Measurements from ENCODE around the gene KCNA4.
"Not testable (repeated sequence)": the region's sequence is repeated elsewhere in the genome, so short reads cannot be mapped to it uniquely, and the experiment has no call there.

KCNA4 gene

DNA sequence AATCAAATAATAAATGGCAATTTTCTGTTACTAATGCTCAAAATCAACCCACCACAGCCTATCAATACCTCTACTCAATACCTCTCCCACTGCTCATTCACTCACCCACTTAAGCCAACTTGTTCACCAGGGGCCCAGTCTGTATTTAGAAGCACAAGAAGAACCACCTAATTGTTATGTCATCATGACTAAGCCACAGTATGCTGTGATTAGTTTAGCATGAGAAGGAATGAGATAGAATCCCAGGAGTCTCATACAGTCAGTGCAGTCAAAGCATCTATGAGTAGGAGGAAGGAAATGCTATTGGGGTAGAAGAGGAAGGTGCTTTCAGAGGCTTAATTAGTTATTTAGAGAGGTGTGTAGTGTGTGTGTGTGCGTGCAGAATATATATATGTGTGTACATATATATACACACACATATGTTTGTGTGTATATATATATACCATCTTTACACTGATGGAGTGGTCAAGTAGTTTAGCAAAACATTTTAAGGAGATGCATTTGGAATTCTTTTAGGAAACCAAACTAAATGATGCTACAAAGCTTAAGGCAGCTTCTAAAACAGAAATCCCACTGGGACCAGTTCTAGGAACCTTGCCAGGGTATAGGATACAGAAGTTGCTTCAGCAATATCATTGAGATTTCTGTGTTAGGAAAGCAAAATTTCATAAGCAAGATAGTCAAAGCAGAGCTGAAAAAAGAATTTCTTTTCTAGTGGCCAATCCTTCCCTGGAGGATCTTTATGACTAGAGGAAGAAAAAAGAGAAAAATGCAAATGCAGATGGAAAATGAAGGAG lies 27.5 kb downstream of the KCNA4 start:
- no peak for TF ChIP-seq CTCF (IDR thresholded peaks at IDR 0.05; ENCODE audit: extremely low read depth, missing control alignments)
- DNase-seq (ENCODE audit: low spot score) = no peak

DNA sequence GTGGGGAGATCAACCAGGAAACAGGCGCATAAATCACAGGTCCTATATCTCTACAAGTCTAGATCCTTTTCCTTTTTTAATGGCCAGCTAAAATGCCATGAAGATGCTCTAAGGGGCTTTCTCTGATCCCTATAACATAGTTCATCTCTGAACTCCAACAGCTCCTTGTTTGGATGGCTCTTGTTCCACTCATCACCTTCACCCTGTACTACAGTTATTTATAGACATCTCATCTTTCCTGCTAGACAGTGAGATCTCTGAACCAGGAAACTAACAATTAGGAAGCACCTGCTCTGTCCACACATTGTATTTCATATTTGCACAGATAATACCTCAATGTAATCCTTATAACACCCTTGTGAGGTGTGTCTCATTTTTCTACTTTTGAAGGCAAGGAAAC lies 31.6 kb downstream of the KCNA4 start:
- no peak for DNase-seq (ENCODE audit: low spot score)
- TF ChIP-seq CTCF (IDR thresholded peaks at IDR 0.05; ENCODE audit: extremely low read depth, missing control alignments) = no peak

- DNase-seq (ENCODE audit: low spot score) = no peak
- TF ChIP-seq CTCF (IDR thresholded peaks at IDR 0.05; ENCODE audit: extremely low read depth, missing control alignments) = no peak
Measured at GRCh38 chr11:29984544-29984943, 32.3 kb downstream of the KCNA4 start.

GRCh38 chr11:29978549-29978948 lies 38.3 kb downstream of the KCNA4 start:
- no peak for DNase-seq (ENCODE audit: low spot score)
- TF ChIP-seq CTCF (IDR thresholded peaks at IDR 0.05; ENCODE audit: extremely low read depth, missing control alignments) = no peak

DNA sequence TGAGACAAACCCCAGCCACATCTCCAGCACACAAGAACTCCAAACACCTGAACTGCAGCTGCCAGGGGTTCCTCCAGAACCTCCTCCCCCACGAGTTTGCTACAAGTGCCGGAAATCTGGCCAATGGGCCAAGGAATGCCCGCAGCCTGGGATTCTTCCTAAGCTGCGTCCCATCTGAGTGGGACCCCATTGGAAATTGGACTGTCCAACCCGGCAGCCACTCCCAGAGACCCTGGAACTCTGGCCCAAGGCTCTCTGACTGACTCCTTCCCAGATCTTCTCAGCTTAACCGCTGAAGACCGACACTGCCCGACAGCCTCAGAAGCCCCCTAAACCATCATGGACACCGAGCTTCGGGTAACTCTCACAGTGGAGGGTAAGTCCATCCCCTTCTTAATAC lies 41.2 kb downstream of the KCNA4 start:
- not testable (repeated sequence) for DNase-seq (ENCODE audit: low spot score)

- DNase-seq (ENCODE audit: low spot score) = no peak
- TF ChIP-seq CTCF (IDR thresholded peaks at IDR 0.05; ENCODE audit: extremely low read depth, missing control alignments) = no peak
Measured at GRCh38 chr11:29963796-29964195, 53.0 kb downstream of the KCNA4 start.

DNA sequence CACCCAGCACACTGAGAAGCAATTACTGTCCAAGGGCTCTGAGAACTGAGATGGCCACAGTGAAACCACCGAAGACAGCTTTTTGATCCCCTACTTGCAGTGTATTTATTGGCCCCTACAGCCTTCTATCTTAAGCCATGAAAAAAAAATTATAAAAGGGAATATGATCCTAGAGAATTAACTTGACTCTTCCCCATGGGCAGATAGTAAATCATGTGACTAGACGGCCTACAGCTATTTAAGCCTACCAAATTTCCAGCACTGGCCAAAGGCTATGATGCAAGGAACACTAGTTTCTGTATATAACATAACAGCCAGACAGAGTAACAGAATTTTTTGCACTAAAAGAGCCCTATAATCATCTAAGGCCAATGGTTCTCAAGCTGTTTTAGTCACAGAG lies 53.8 kb downstream of the KCNA4 start:
- no peak for TF ChIP-seq CTCF (IDR thresholded peaks at IDR 0.05; ENCODE audit: extremely low read depth, missing control alignments)
- no peak for DNase-seq (ENCODE audit: low spot score)

DNA sequence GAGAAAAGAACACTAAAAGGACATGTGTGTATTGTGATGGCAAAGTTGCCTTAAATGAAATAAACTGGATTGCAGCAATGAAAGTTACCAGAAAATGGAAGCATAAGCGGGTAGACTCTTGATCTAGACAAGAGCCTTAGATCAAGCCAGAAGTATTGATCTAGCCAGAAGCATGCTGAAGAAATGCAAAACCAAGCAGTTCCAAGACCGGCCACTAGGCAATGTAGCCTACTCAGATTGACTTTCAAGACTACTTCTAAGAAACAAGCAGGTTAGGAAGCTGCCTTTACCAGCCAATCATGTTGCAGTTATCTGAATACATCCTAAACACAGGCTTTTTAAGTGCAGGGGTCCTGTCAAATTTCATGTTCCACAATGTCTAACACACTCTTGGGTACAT lies 54.6 kb downstream of the KCNA4 start:
- no peak for TF ChIP-seq CTCF (IDR thresholded peaks at IDR 0.05; ENCODE audit: extremely low read depth, missing control alignments)
- DNase-seq (ENCODE audit: low spot score) = no peak
